ENCODE data around the gene TMED3. TPM values are rescaled to one million over a fixed set of nuclear protein-coding genes. Genes with fewer than 3 reads are reported as not detected.

TMED3 gene
- polyA plus RNA-seq, 2 of the 4 experiments (the other 2 are of a cell fraction), result 149 to 202 TPM

DNA sequence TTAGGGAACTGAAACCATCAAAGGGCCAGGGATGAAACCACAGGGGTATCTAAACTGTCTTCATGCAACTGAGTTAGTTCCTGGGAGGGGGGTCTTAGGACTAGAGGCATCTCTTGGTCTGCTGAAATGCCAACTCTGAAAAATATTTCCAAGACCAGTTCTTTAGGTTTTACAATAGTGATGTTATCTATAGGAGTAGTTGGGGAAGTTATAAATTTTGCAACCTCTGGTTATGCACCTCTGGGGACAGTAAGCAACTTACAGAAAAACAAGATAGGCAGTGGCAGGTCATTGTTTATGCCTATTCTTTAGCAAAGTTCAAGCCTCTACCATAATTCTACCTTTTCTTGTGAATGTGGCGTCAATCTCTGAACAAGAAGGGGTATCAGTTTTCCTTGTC lies 60.7 kb downstream of the TMED3 start (continued):
- TF ChIP-seq HES2 (IDR thresholded peaks at IDR 0.05) (no peak), KDM1A (IDR thresholded peaks at IDR 0.05; ENCODE audit: low read depth) (no peak), NR3C1 (IDR thresholded peaks at IDR 0.05) (no peak), FOXS1 (CRISPR knock-in tag; IDR thresholded peaks at IDR 0.05) (no peak), POLR2A (IDR thresholded peaks at IDR 0.05; ENCODE audit: low read length) (no peak), POLR2AphosphoS2 (conservative IDR thresholded peaks at IDR 0.05; ENCODE audit: low read length) (no peak), PBX3 (IDR thresholded peaks at IDR 0.05) (no peak)
- TF ChIP-seq, protein P1, sequence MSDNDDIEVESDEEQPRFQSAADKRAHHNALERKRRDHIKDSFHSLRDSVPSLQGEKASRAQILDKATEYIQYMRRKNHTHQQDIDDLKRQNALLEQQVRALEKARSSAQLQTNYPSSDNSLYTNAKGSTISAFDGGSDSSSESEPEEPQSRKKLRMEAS (IDR thresholded peaks at IDR 0.05), result no peak

- ATAC-seq, result no peak
- Histone ChIP-seq H3K4me2 (no peak overlapping the region), H3K9me3 (no peaks in the 10 kb centered on the region), H3K4me3 (no peak overlapping the region), H3K4me1 (no peaks in the 10 kb centered on the region), H3K27ac (no peak overlapping the region)
- ChIA-PET POLR2A (no interaction called here), CTCF (interaction anchor here (1.0 to 1.2 kb wide), 2 partner anchors 9 to 10 kb away, joined by 4 to 8 read pairs; no protein-coding TSS in a partner anchor)
- no peak for TF ChIP-seq SREBF2 (IDR thresholded peaks at IDR 0.05)
- no peak for TF ChIP-seq HES2 (IDR thresholded peaks at IDR 0.05)
- TF ChIP-seq CHD4 (IDR thresholded peaks at IDR 0.05; ENCODE audit: borderline replicate concordance), result no peak
- no peak for TF ChIP-seq RNF2 (IDR thresholded peaks at IDR 0.05; ENCODE audit: borderline replicate concordance, low read depth)
- TF ChIP-seq, protein P2, sequence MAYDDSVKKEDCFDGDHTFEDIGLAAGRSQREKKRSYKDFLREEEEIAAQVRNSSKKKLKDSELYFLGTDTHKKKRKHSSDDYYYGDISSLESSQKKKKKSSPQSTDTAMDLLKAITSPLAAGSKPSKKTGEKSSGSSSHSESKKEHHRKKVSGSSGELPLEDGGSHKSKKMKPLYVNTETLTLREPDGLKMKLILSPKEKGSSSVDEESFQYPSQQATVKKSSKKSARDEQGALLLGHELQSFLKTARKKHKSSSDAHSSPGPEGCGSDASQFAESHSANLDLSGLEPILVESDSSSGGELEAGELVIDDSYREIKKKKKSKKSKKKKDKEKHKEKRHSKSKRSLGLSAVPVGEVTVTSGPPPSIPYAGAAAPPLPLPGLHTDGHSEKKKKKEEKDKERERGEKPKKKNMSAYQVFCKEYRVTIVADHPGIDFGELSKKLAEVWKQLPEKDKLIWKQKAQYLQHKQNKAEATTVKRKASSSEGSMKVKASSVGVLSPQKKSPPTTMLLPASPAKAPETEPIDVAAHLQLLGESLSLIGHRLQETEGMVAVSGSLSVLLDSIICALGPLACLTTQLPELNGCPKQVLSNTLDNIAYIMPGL (CRISPR knock-in tag; IDR thresholded peaks at IDR 0.05; ENCODE audit: borderline replicate concordance), result no peak
- no peak for TF ChIP-seq MAZ (IDR thresholded peaks at IDR 0.05; ENCODE audit: borderline replicate concordance, low read depth, low read length)
- TF ChIP-seq CHD2 (IDR thresholded peaks at IDR 0.05; ENCODE audit: low read length, partially characterized antibody), result no peak
- TF ChIP-seq ATOH8 (CRISPR knock-in tag; IDR thresholded peaks at IDR 0.05; ENCODE audit: low read depth), result no peak
- no peak for TF ChIP-seq ZFP36 (IDR thresholded peaks at IDR 0.05; ENCODE audit: borderline replicate concordance, partially characterized antibody)
- no peak for TF ChIP-seq NPAS2 (CRISPR knock-in tag; IDR thresholded peaks at IDR 0.05; ENCODE audit: borderline replicate concordance)
- no peak for TF ChIP-seq FOXS1 (CRISPR knock-in tag; IDR thresholded peaks at IDR 0.05)
- TF ChIP-seq POLR2AphosphoS2 (conservative IDR thresholded peaks at IDR 0.05; ENCODE audit: low read length), result no peak
- no peak for TF ChIP-seq HDAC2 (IDR thresholded peaks at IDR 0.05)
- no peak for TF ChIP-seq CBX2 (IDR thresholded peaks at IDR 0.05; ENCODE audit: borderline replicate concordance, low read depth)
- no peak for TF ChIP-seq POLR2A (IDR thresholded peaks at IDR 0.05; ENCODE audit: low read length)
- no peak for TF ChIP-seq GATA3 (IDR thresholded peaks at IDR 0.05; ENCODE audit: borderline replicate concordance)
- TF ChIP-seq, protein P3, sequence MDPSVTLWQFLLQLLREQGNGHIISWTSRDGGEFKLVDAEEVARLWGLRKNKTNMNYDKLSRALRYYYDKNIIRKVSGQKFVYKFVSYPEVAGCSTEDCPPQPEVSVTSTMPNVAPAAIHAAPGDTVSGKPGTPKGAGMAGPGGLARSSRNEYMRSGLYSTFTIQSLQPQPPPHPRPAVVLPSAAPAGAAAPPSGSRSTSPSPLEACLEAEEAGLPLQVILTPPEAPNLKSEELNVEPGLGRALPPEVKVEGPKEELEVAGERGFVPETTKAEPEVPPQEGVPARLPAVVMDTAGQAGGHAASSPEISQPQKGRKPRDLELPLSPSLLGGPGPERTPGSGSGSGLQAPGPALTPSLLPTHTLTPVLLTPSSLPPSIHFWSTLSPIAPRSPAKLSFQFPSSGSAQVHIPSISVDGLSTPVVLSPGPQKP (IDR thresholded peaks at IDR 0.05; ENCODE audit: low read depth, low read length), result no peak
- no peak for TF ChIP-seq EP300 (IDR thresholded peaks at IDR 0.05)
- DNase-seq (ENCODE audit: low read depth in 1 of 2, low spot score in 1 of 2), result no peak
- WGBS (ENCODE audit: missing lambda C conversion rate), result 86% methylated on average over 2 of the region's 2 CpGs
- no peak for FAIRE-seq
These were observed 61.5 kb downstream of the TMED3 start for GRCh38 chr15:79372428-79372827.

Other genes starting within 250 kb of the TMED3 start
- 0.13 and 0.19 TPM in 2 replicates for gene RASGRF1, start 220.3 kb upstream of the TMED3 start, polyA plus RNA-seq (2011; rRNA removed)
- 0.07 to 0.26 TPM (median 0.21 TPM) in 3 replicates for gene RASGRF1, start 220.3 kb upstream of the TMED3 start, polyA plus RNA-seq (2017; fragmentation: RNase III; extraction: RNeasy Plus Mini Kit Qiagen cat#74134 plus additional on column Dnase treatment)
- not detected in 2 replicates for gene ANKRD34C, start 28.4 kb upstream of the TMED3 start, polyA plus RNA-seq (2011; rRNA removed)
- not detected in 3 replicates for gene ANKRD34C, start 28.4 kb upstream of the TMED3 start, polyA plus RNA-seq (2017; fragmentation: RNase III; extraction: RNeasy Plus Mini Kit Qiagen cat#74134 plus additional on column Dnase treatment)
- 0.88 and 1.5 TPM in 2 replicates for gene MINAR1, start 121.2 kb downstream of the TMED3 start, polyA plus RNA-seq (2011; rRNA removed)
- gene MINAR1, start 121.2 kb downstream of the TMED3 start, polyA plus RNA-seq (2017; fragmentation: RNase III; extraction: RNeasy Plus Mini Kit Qiagen cat#74134 plus additional on column Dnase treatment), result 0.71 to 0.87 TPM (median 0.71 TPM) in 3 replicates

All from A549 (cell line).